HG03565 (cell line): ENCODE measurements around the gene MYBPHL.
A peak's percentile ranks its signal among the peaks of the same experiment; 100 is the strongest.

ENCODE experiments used
- ATAC-seq: cut with Tn5 transposase; IDR thresholded peaks from one replicate; pipeline ENCODE4 v1.9.1; 2021; ENCODE audit warnings: mild to moderate bottlenecking, moderate library complexity; ENCODE audit not compliant: unreplicated experiment

The MYBPHL gene

DNA sequence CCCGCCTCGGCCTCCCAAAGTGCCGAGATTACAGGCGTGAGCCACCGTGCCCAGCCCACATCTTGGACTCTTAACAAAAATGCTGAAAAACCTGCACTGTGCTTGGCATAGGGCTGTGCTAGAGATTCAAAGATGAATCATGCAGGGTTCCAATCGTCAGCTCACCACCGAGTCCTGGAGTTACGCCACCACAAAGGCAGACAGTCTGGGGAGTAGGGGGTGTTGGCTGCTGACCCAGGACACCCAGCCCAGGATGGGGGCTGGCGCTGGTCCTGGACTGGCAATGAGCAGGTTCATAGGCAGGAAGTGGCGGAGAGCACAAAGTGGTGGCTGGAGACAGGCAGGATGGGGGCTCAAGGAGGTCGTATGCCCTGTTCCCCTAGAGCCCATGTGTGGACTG lies 39.8 kb downstream of the MYBPHL start:
- no peak for ATAC-seq

DNA sequence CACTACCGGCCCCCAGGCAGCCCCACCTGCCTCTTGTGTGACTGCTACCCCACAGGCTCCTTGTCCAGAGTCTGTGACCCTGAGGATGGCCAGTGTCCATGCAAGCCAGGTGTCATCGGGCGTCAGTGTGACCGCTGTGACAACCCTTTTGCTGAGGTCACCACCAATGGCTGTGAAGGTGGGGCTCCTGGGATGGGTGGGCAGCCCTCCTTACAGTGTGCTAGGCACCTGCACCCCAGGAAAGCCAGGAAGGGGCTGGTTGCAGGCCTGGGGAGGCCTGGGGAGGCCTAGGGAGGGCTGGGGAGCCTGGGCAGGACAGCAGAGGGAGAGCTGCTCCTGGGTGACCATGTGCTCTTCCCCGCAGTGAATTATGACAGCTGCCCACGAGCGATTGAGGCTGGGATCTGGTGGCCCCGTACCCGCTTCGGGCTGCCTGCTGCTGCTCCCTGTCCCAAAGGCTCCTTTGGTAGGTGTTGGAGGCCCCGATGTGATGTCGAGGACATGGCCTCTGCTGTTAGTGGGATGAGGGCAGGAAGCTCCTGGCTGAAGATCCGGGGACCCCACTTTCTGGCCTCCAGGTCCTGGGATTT lies 41.0 kb downstream of the MYBPHL start:
- ATAC-seq, result no peak

DNA sequence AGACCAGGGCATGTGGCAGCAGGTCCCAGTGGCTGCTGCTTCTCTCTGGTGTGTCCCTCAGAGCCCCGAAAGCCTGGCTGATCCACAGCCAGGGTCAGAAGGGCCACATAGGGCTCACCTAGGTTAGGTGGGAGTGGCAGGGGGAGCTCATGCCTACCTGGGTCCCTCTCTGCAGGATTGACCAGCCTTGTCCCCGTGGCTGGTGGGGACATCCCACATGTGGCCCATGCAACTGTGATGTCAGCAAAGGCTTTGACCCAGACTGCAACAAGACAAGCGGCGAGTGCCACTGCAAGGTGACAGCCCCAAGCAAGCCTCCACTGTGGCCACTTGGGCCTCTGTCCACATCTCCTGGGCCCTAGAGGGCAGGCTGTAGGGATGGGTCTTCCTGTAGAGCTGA lies 41.8 kb downstream of the MYBPHL start:
- ATAC-seq, result no peak

DNA sequence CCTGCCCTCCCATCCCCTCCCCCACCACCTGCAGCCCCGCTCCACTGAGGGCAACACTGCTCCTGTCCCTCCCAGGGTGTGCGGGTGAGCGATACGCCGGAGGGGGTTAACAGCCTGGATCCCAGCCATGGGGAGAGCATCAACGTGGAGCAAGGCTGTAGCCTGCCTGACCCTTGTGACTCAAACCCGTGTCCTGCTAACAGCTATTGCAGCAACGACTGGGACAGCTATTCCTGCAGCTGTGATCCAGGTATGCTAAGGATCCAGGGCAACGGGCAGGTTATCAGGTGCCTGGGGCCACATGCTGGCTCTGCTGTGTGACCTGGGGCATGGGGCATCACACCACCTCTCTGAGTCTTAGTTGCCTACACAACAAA lies 42.4 kb downstream of the MYBPHL start:
- ATAC-seq, result no peak

DNA sequence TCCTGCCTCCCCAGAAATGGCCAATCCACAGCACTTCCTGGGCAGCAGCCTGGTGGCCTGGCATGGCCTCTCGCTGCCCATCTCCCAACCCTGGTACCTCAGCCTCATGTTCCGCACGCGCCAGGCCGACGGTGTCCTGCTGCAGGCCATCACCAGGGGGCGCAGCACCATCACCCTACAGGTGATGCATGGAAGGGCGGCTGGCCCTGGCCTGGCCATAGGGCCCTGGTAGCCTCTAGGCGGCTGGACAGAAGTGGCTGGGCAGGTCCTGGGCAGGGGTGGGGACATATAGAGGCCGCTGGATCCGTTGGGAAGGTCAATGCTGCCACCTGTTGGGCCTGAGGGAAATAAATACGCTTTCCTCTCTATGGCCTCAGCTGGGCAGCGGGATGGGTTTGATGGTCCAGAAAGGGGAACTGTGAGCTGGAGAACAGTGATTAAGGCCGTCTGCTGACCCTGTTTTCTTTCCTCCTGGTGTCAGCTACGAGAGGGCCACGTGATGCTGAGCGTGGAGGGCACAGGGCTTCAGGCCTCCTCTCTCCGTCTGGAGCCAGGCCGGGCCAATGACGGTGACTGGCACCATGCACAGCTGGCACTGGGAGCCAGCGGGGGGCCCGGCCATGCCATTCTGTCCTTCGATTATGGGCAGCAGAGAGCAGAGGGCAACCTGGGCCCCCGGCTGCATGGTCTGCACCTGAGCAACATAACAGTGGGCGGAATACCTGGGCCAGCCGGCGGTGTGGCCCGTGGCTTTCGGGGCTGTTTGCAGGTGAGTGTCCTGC lies 43.0 kb downstream of the MYBPHL start:
- peak; percentile 49 for ATAC-seq

DNA sequence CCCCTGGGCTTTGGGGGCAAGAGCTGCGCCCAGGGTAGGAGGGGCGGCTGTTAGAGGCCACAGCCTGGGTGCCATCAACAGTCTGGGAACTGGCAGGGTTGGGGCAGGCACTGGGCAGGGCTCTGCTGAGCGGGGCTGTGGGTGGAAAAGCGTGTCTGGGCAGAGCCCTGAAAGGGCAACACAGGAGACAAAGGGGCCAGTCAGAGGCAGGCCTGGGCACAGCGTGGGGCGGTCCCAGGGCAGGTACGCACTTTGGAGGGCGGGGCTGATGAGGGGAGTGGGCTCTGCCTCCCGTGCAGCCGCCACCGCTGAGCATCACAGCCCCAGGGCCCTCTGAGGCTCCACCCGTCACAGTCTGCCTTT lies 43.6 kb downstream of the MYBPHL start:
- no peak for ATAC-seq

DNA sequence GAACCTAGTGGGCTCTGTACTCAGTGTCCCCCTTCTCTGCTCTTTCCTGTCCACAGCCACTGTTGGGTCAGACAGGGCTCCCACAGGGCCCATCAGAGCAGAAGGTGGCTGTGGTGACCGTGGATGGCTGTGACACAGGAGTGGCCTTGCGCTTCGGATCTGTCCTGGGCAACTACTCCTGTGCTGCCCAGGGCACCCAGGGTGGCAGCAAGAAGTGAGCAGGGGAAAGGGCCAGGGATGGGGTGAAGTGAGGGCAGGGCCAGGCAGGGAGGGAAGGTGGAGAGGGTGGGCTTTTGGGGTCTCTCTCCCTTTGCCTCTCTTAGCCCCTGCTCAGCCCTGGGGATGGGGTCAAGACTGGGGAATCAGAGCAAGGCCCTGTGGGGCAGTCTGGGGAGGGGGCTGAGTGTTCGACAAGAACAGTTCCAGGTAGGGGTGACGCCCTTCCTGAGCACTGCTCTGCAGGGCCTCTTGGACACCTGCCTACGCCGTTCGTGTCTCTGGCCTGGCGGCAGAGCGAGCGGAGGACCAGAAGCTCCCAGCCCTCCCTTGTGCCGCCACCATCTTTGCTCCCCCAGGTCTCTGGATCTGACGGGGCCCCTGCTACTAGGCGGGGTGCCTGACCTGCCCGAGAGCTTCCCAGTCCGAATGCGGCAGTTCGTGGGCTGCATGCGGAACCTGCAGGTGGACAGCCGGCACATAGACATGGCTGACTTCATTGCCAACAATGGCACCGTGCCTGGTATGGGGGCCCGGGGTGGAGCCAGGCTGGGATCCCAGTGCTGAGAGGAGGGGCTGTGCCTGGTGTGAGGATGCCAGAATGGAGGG lies 44.4 kb downstream of the MYBPHL start:
- no peak for ATAC-seq

DNA sequence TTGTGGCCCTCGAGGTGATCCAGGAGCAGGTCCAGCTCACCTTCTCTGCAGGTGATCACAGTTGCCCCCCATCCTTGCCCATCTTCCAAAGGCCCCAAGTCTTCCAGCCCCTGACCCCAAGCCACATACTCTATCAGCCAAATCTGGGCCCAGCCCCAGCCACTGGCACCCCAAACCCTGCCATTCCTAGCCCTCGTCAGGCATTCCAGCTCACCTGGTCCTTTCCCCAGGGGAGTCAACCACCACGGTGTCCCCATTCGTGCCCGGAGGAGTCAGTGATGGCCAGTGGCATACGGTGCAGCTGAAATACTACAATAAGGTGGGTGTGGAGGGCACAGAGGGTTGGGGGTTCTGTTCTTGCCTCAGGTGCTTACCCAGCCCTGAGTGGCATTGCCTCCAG lies 45.2 kb downstream of the MYBPHL start:
- no peak for ATAC-seq

DNA sequence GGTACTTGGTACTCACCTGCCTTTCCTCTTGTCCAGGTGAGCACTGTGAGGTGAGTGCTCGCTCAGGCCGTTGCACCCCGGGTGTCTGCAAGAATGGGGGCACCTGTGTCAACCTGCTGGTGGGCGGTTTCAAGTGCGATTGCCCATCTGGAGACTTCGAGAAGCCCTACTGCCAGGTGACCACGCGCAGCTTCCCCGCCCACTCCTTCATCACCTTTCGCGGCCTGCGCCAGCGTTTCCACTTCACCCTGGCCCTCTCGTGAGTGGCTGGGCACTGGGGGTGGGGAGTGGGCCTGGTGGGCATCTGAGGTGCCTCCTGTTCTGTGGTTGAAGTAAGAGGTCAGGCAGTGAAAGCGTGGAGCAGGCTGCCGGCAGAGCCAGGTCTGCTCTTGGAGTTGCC lies 45.8 kb downstream of the MYBPHL start:
- ATAC-seq, result no peak

DNA sequence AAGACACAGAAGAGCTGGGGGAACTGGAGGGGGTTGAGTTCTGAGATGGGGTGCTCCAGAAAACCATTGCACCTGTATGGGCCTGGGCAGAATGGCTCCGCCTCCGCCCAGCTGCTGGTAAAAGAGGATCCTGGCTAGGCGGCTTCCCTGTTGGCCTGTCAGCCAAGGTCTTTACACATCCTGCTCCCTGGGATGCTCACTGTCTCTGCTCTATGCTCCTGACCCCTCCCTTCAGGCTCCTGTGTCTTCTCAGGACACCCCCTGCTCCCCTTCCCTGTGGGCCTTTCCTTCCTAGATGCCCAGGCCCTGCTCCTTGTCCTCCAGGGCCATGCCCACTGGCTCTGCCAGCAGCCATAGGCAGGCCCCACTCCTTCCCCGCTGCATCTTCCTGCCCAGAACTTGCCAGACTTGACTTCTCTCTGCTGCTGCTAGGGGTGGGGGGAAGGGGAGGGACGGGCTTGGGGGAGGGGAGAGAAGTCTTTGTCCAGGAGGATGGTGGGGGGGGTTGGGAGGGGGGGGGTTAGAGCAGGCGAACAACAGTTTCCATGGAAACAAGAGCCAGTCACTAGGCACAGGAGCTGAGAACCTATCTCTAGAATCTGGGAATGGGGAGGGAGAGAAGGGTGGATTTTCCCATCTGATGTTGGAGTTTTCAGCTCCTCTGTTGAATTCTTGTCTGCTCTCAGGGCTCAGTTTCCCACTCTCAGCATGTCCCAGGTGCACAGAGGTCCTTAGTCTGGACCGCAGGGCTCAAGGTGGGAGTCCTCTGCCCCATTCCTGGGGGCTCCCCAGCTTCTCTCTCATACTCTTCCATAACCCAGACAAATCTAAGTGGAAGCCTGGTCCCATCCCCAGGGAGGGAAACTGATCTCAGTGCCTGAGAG lies 46.9 kb downstream of the MYBPHL start:
- ATAC-seq, result no peak

DNA sequence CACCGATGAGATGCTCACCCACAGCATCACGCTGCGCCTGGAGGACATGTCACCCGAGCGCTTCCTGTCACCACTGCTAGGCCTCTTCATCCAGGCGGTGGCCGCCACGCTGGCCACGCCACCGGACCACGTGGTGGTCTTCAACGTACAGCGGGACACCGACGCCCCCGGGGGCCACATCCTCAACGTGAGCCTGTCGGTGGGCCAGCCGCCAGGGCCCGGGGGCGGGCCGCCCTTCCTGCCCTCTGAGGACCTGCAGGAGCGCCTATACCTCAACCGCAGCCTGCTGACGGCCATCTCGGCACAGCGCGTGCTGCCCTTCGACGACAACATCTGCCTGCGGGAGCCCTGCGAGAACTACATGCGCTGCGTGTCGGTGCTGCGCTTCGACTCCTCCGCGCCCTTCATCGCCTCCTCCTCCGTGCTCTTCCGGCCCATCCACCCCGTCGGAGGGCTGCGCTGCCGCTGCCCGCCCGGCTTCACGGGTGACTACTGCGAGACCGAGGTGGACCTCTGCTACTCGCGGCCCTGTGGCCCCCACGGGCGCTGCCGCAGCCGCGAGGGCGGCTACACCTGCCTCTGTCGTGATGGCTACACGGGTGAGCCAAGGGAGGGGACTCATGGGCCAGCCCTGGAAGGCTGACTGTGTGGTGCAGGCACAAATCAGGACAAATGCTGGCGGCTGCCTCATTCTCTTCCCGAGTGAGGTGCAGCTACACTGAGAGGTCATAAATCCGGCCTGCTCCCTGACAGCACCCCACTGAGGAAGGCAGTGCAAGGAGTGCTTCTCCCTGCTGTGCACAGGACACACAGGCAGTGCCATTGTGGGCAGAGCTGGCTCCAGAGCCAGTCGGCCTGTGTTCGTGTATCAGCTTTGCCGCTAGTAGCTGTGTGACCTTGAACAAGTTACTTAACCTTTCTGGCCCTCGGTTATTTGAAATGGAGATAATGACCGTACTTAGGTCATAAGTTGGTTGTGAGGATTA lies 48.0 kb downstream of the MYBPHL start:
- no peak for ATAC-seq

DNA sequence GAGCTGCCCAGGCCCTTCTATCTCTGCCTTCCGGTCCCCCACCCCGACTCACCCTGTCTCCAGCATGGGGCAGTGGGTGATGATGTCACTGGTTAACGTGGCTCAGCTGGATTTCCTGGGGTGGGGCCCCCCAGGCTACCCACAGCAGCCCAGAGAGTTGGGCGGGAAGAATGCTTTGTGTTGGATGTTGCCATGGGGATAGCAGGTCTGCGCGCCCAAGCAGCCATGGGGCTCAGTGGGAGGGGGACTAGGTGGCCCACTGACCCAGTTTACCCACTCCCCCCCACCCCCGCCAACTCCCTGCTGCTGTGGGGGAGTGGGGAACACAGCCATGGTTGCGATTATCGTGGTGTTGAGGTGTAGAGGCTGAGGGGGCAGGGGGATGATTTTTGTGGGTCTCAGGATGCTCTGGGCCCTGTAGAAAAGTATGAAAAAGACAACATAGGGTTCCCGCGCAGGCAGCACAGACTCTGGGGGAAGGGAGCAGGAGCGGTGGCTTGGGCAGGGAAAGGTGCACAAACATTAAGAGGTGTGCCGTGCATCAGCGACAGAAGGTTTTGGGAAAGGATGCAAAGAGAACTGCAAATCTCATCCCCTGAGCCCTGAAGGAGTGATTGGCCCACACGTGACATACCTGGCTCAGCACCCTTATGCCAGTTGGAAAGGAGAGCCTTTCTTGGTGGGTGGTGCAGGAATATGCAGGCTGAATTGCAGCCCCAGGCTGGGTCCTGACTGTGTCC lies 49.0 kb downstream of the MYBPHL start:
- ATAC-seq, result no peak

DNA sequence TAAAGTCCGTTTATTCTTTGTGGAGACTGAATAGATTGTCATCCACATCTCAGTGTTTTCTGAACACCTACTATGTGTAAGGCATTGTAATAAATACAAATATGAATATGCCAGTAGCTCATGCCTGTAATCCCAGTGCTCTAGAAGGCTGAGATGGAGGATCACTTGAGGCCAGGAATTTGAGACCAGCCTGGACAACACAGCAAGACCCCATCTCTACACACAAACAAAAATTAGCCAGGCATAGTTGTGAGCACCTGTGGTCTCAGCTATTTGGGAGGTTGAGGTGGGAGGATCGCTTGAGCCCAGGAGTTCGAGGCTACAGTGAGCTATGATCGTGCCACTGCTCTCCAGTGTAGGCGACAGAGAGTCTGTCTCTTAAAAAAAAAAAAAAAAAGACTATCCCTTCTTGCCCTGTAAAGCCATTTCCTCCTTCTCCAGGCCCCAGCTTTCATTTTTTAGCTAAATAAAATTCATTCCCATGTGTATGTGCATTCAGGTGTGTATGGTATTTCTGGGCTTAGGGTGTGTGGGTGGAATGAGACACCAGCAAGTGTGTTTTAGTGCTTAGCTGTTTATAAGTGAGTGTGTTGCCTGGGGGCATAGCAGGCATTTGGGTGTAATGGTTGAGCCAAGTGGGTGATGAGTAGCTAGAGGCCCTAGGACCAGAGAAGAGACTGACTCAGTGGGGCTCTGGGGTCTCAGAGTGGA lies 49.7 kb downstream of the MYBPHL start:
- ATAC-seq, result no peak

DNA sequence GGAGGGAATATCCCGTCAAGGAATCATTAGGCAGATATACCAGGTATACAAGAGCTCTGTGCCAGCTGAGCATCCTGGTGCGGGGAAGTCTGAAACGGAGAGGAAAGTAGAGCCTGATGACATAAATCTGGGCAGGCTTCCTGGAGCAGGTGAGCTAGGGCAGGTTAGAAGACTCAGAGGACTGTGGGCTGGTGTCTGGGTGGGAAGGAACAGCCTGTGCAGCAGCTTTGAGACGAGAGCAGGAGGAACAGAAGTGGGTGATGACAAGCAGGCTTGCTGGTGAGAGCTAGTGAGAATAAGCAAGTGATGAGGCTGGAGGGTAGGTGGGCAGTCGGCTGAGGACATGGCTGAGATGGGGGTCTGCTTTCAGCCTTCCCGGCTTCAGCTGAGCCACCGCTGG lies 50.7 kb downstream of the MYBPHL start:
- ATAC-seq, result no peak

DNA sequence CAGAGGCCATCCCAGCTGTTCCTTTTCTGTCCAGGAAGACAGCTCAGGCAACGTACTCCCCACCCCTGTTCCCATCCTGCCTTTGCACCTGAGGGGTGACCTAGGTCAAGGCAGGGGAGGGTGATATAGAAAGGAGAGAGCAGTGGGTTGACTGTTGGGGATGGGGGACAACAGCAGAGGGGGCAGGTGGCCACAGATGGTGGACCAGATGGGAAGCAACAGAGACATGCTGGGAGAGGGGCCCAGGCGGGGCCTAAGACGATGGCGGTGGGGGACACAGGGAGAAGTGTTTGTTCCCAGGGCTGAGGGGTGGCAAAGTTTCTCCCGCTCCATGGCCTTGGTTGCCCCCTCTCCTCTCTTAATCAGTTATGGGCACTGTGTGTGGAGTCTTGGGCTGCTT lies 51.1 kb downstream of the MYBPHL start:
- ATAC-seq, result no peak

DNA sequence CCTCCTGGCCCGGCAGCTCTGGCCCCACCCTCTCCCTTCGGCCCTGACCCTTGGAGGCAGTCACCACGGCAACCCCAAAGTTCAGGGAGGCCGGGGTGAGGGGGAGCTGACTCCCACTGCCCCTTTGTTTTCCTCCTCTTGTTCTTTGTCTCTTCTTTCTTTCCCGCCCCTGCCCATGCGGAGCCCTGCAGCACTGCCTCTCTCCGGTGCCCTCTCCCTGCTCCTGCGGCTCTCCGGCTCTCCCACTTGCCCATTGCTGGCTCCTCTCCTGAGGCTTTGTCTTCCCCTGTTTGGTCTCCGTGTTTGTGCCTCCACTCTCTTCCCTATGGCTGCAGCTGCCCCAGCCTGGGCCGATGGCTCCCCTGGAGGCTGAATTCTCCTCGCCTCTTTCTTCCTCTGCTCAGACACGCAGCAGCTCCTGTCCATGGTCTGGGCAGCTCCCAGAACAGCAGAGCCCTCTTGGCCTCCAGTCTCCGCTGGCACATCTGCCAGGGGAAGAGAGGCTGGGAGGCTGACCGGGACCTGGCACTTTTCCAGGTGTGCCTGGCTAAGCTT lies 51.6 kb downstream of the MYBPHL start:
- ATAC-seq, result no peak

DNA sequence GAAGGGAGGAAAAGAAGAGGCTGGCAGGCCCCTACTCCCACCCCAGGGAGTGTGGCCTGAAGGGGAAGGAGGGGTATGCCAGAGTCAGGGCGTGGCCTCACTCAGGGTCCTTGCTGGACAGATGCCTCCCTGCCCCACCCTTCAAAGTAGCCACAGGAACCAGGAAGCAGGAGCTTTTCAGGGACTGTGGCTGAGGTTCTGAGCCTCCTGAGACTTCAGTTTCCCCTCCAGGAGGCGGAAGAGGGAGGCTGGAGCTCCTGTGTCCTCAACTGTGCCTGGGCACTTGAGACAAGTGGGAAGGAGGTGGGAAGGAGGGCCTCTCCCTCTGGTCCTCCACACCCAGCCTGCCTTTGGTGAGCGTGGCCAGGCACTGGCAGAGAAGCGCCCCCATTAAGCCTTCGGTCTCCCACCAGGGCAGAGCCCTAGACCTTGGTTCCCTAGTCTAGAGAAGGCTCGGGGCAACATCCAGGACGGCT lies 52.2 kb downstream of the MYBPHL start:
- no peak for ATAC-seq
